ENCODE results near the gene PAK6. TPM values are rescaled to one million over a fixed set of nuclear protein-coding genes. Genes with fewer than 3 reads are reported as not detected.

PAK6 gene
- polyA plus RNA-seq, 1 donor (not counting 4 experiments of a cell fraction or from before 2014, with no cell fraction given): 11.5 TPM

GRCh38 chr15:40281057-40281800 is 42.4 kb downstream of the PAK6 start:
- no peak overlapping the region for H3K9ac ChIP-seq (ENCODE audit: control insufficient read depth, extremely low read depth, insufficient read depth, low read length)
- no peak for TF ChIP-seq EZH2 (IDR thresholded peaks at IDR 0.05; ENCODE audit: low read length)
- TF ChIP-seq, protein P1, sequence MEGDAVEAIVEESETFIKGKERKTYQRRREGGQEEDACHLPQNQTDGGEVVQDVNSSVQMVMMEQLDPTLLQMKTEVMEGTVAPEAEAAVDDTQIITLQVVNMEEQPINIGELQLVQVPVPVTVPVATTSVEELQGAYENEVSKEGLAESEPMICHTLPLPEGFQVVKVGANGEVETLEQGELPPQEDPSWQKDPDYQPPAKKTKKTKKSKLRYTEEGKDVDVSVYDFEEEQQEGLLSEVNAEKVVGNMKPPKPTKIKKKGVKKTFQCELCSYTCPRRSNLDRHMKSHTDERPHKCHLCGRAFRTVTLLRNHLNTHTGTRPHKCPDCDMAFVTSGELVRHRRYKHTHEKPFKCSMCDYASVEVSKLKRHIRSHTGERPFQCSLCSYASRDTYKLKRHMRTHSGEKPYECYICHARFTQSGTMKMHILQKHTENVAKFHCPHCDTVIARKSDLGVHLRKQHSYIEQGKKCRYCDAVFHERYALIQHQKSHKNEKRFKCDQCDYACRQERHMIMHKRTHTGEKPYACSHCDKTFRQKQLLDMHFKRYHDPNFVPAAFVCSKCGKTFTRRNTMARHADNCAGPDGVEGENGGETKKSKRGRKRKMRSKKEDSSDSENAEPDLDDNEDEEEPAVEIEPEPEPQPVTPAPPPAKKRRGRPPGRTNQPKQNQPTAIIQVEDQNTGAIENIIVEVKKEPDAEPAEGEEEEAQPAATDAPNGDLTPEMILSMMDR (optimal IDR thresholded peaks at IDR 0.05 in 1 of 3, IDR thresholded peaks at IDR 0.05 in 1 of 3, conservative IDR thresholded peaks at IDR 0.05 in 1 of 3; ENCODE audit: extremely low read depth in 1 of 3, insufficient read depth in 2 of 3, low read length in 3 of 3): no peak
- H4K20me1 ChIP-seq (ENCODE audit: control insufficient read depth, extremely low read depth, insufficient read depth, low read length): peaks cover 2% of the 10 kb centered on the region
- H3K9me1 ChIP-seq (ENCODE audit: control insufficient read depth, extremely low read depth, insufficient read depth, low read length): no peaks in the 10 kb centered on the region
- dilution Hi-C loops (cut with MboI; ENCODE audit: extremely low pct_ligation_motif_present, low sequenced_read_pairs): no loop called here
- H2AFZ ChIP-seq (ENCODE audit: control insufficient read depth, low read length): no peak overlapping the region
- no peak for FAIRE-seq
- peaks cover 14% of the 10 kb centered on the region for H3K4me1 ChIP-seq (ENCODE audit: control insufficient read depth, extremely low read depth, insufficient read depth, low read length)
- H3K27me3 ChIP-seq (ENCODE audit: control insufficient read depth, extremely low read depth, insufficient read depth, low read length): peaks cover 45% of the 10 kb centered on the region
- H3K4me2 ChIP-seq (ENCODE audit: control insufficient read depth, extremely low read depth, insufficient read depth, low read depth, low read length): no peak overlapping the region
- H3K27ac ChIP-seq (ENCODE audit: control insufficient read depth, insufficient read depth, low read length): no peak overlapping the region
- H3K36me3 ChIP-seq (ENCODE audit: control insufficient read depth in 2 of 2, extremely low read depth in 1 of 2, insufficient read depth in 2 of 2, low read length in 2 of 2): peaks cover 2 to 8% of the 10 kb centered on the region in 2 experiments
- no peaks in the 10 kb centered on the region for H3K9me3 ChIP-seq (ENCODE audit: control insufficient read depth, low read depth, low read length)
- DNase-seq (ENCODE audit: low read depth, low spot score): no peak
- no peaks in the 10 kb centered on the region for H3K79me2 ChIP-seq (ENCODE audit: control insufficient read depth, insufficient read depth, low read length)
- H3K4me3 ChIP-seq (ENCODE audit: control insufficient read depth in 2 of 3, extremely low read depth in 1 of 3, insufficient read depth in 2 of 3, low read depth in 1 of 3, low read length in 3 of 3): no peak overlapping the region

- FAIRE-seq (no peak), DNase-seq (ENCODE audit: low read depth, low spot score) (no peak)
- Histone ChIP-seq H3K79me2 (ENCODE audit: control insufficient read depth, insufficient read depth, low read length) (no peaks in the 10 kb centered on the region), H2AFZ (ENCODE audit: control insufficient read depth, low read length) (no peak overlapping the region), H3K4me3 (ENCODE audit: control insufficient read depth in 2 of 3, extremely low read depth in 1 of 3, insufficient read depth in 2 of 3, low read depth in 1 of 3, low read length in 3 of 3) (peak overlapping the region in 1 of 3 experiments; percentile 55), H3K9ac (ENCODE audit: control insufficient read depth, extremely low read depth, insufficient read depth, low read length) (no peak overlapping the region), H3K36me3 (ENCODE audit: control insufficient read depth in 2 of 2, extremely low read depth in 1 of 2, insufficient read depth in 2 of 2, low read length in 2 of 2) (peaks cover 2 to 3% of the 10 kb centered on the region in 2 experiments), H3K27ac (ENCODE audit: control insufficient read depth, insufficient read depth, low read length) (no peak overlapping the region), H3K27me3 (ENCODE audit: control insufficient read depth, extremely low read depth, insufficient read depth, low read length) (peaks cover 45% of the 10 kb centered on the region), H3K4me2 (ENCODE audit: control insufficient read depth, extremely low read depth, insufficient read depth, low read depth, low read length) (peak overlapping the region; percentile 76), H3K9me1 (ENCODE audit: control insufficient read depth, extremely low read depth, insufficient read depth, low read length) (no peaks in the 10 kb centered on the region), H3K4me1 (ENCODE audit: control insufficient read depth, extremely low read depth, insufficient read depth, low read length) (peaks cover 14% of the 10 kb centered on the region), H4K20me1 (ENCODE audit: control insufficient read depth, extremely low read depth, insufficient read depth, low read length) (peaks cover 2% of the 10 kb centered on the region), H3K9me3 (ENCODE audit: control insufficient read depth, low read depth, low read length) (no peaks in the 10 kb centered on the region)
- dilution Hi-C loops (cut with MboI; ENCODE audit: extremely low pct_ligation_motif_present, low sequenced_read_pairs): no loop called here
- TF ChIP-seq, protein P1 (optimal IDR thresholded peaks at IDR 0.05 in 1 of 3, IDR thresholded peaks at IDR 0.05 in 1 of 3, conservative IDR thresholded peaks at IDR 0.05 in 1 of 3; ENCODE audit: extremely low read depth in 1 of 3, insufficient read depth in 2 of 3, low read length in 3 of 3): no peak
- TF ChIP-seq EZH2 (IDR thresholded peaks at IDR 0.05; ENCODE audit: low read length): no peak
Measured at GRCh38 chr15:40281801-40282146, 42.9 kb downstream of the PAK6 start.

Measured in keratinocyte (primary cell).